Pons (tissue), 1 donor: Measurements from ENCODE around the gene LENG9.
"Not testable (repeated sequence)": the region's sequence is repeated elsewhere in the genome, so short reads cannot be mapped to it uniquely, and the experiment has no call there.

Experiments used
- DNase-seq: peaks from one replicate; pipeline ENCODE4 v3.0.0-alpha.2; 2016; ENCODE audit warnings: low spot score

LENG9 gene

GRCh38 chr19:54478677-54479266, 15.2 kb upstream of the LENG9 start:
- DNase-seq: peak; percentile 35

- DNase-seq: no peak
Measured at GRCh38 chr19:54477650-54478049, 14.1 kb upstream of the LENG9 start.

GRCh38 chr19:54475706-54476105, 12.1 kb upstream of the LENG9 start:
- DNase-seq: no peak

GRCh38 chr19:54473892-54474372, 10.4 kb upstream of the LENG9 start:
- no peak for DNase-seq

GRCh38 chr19:54473071-54473891, 9.7 kb upstream of the LENG9 start, which contains the start of gene CDC42EP5:
Gene CDC42EP5, minus strand, starts transcription at chr19:54473296. Its CDS starts 7,749 bp downstream, at chr19:54465547.
- no peak for DNase-seq

GRCh38 chr19:54470991-54471782, 7.6 kb upstream of the LENG9 start:
- peak; percentile 75 for DNase-seq

GRCh38 chr19:54470276-54470887, 6.8 kb upstream of the LENG9 start:
- DNase-seq: no peak

GRCh38 chr19:54469496-54469934, 5.9 kb upstream of the LENG9 start:
- no peak for DNase-seq

- DNase-seq: not testable (repeated sequence)
Measured at GRCh38 chr19:54466110-54466480, 2.5 kb upstream of the LENG9 start.

- no peak for DNase-seq
Measured at GRCh38 chr19:54465426-54466109, 2.0 kb upstream of the LENG9 start.

GRCh38 chr19:54464630-54465425, 1.2 kb upstream of the LENG9 start:
- peak; percentile 82 for DNase-seq

GRCh38 chr19:54464044-54464629, 559 bp upstream of the LENG9 start:
- peak; percentile 89 for DNase-seq

- no peak for DNase-seq
Measured at GRCh38 chr19:54462655-54463530, 685 bp downstream of the LENG9 start.

- no peak for DNase-seq
Measured at GRCh38 chr19:54462047-54462654, 1.4 kb downstream of the LENG9 start.

GRCh38 chr19:54461613-54462012, 2.0 kb downstream of the LENG9 start:
- DNase-seq: no peak

- no peak for DNase-seq
Measured at GRCh38 chr19:54461210-54461609, 2.4 kb downstream of the LENG9 start.

- no peak for DNase-seq
Measured at GRCh38 chr19:54460230-54461005, 3.2 kb downstream of the LENG9 start.
